Nephron progenitor cell (in vitro differentiated cells): ENCODE data around the gene NISCH.

ENCODE experiments used
- DNase-seq: peaks from one replicate; pipeline ENCODE4 v3.0.0; 2021
- H3K27ac Mint-ChIP-seq: 2 replicates; pipeline ENCODE4 v1.8.0; 2021; ENCODE audit warnings: mild to moderate bottlenecking, moderate library complexity, mixed read lengths
- H3K27me3 Mint-ChIP-seq: 2 replicates; pipeline ENCODE4 v1.8.0; 2021; ENCODE audit warnings: mild to moderate bottlenecking, low read depth, mixed read lengths; ENCODE audit not compliant: poor library complexity
- H3K36me3 Mint-ChIP-seq: 2 replicates; pipeline ENCODE4 v1.8.0; 2021; ENCODE audit warnings: low read depth, mixed read lengths
- H3K4me1 Mint-ChIP-seq: 2 replicates; pipeline ENCODE4 v1.8.0; 2021; ENCODE audit warnings: mixed read lengths
- H3K4me3 Mint-ChIP-seq: 2 replicates; pipeline ENCODE4 v1.8.0; 2021; ENCODE audit warnings: mild to moderate bottlenecking, moderate library complexity, mixed read lengths
- H3K9me3 Mint-ChIP-seq: 2 replicates; pipeline ENCODE4 v1.8.0; 2021; ENCODE audit warnings: mild to moderate bottlenecking, moderate library complexity, mixed read lengths
- CTCF ChIP-seq: fragments of 200-600 bp; sonication (generic); IDR thresholded peaks from 2 replicates; pipeline ENCODE4 v1.5.0; 2021; ENCODE audit warnings: antibody characterized with exemption

The NISCH gene

GRCh38 chr3:52493232-52494017 is 38.0 kb downstream of the NISCH start:
- Mint-ChIP-seq H3K36me3 (peaks cover 10% of the 10 kb centered on the region), H3K27ac (no peak overlapping the region), H3K4me1 (peaks cover 10% of the 10 kb centered on the region), H3K27me3 (no peaks in the 10 kb centered on the region), H3K9me3 (no peaks in the 10 kb centered on the region), H3K4me3 (no peak overlapping the region)
- no peak for DNase-seq
- no peak for TF ChIP-seq CTCF

GRCh38 chr3:52494445-52494844 is 39.0 kb downstream of the NISCH start:
- no peak for DNase-seq
- no peaks in the 10 kb centered on the region for H3K27me3 Mint-ChIP-seq
- no peak overlapping the region for H3K4me3 Mint-ChIP-seq
- TF ChIP-seq CTCF: no peak
- H3K4me1 Mint-ChIP-seq: peaks cover 10% of the 10 kb centered on the region
- peak overlapping the region; percentile 96 for H3K27ac Mint-ChIP-seq
- no peaks in the 10 kb centered on the region for H3K9me3 Mint-ChIP-seq
- peaks cover 10% of the 10 kb centered on the region for H3K36me3 Mint-ChIP-seq

- no peak for DNase-seq
- H3K4me1 Mint-ChIP-seq: peaks cover 10% of the 10 kb centered on the region
- no peaks in the 10 kb centered on the region for H3K9me3 Mint-ChIP-seq
These were observed 39.6 kb downstream of the NISCH start, which contains the start of gene STAB1 for GRCh38 chr3:52494886-52495495. STAB1 (plus strand) TSS chr3:52495338; CDS start chr3:52495414, 76 bp downstream.

GRCh38 chr3:52495777-52496602 is 40.6 kb downstream of the NISCH start:
- H3K4me3 Mint-ChIP-seq: no peak overlapping the region
- no peak overlapping the region for H3K27ac Mint-ChIP-seq
- H3K27me3 Mint-ChIP-seq: no peaks in the 10 kb centered on the region
- no peak for TF ChIP-seq CTCF
- H3K9me3 Mint-ChIP-seq: no peaks in the 10 kb centered on the region
- H3K4me1 Mint-ChIP-seq: peaks cover 10% of the 10 kb centered on the region
- DNase-seq: no peak
- peaks cover 6% of the 10 kb centered on the region for H3K36me3 Mint-ChIP-seq

More at GRCh38 chr3:52494886-52495495, 39.6 kb downstream of the NISCH start, which contains the start of gene STAB1:
- Mint-ChIP-seq H3K27me3 (no peaks in the 10 kb centered on the region), H3K27ac (peak within 1 kb of the TSS; percentile 96), H3K4me3 (no peak within 1 kb of the TSS), H3K36me3 (peaks cover 10% of the 10 kb centered on the region)
- TF ChIP-seq CTCF: no peak

- H3K36me3 Mint-ChIP-seq: no peaks in the 10 kb centered on the region
- no peak for DNase-seq
- H3K27ac Mint-ChIP-seq: no peak overlapping the region
- no peak for TF ChIP-seq CTCF
- H3K4me1 Mint-ChIP-seq: peaks cover 5% of the 10 kb centered on the region
- H3K27me3 Mint-ChIP-seq: no peaks in the 10 kb centered on the region
- H3K9me3 Mint-ChIP-seq: no peaks in the 10 kb centered on the region
- no peak overlapping the region for H3K4me3 Mint-ChIP-seq
These were observed 43.0 kb downstream of the NISCH start for GRCh38 chr3:52498137-52499054.
